Adrenal gland (tissue), 5 donors: ENCODE data around the gene OR7C1.

Experiments
- CTCF ChIP-seq, 6 experiments: fragments of 450-650 bp in 4 of 6; fragments of 200-600 bp in 2 of 6; sonication (generic) in 1 of 6; IDR thresholded peaks; 1 replicate in 5 of 6; 2 replicates in 1 of 6; pipeline versions ENCODE4 v1.5.1 to v1.8.0; 2016 to 2021; ENCODE audit warnings: antibody characterized with exemption in 6 of 6, mild to moderate bottlenecking in 2 of 6, moderate library complexity in 1 of 6
- POLR2A ChIP-seq, 2 donors: fragments of 450-650 bp; IDR thresholded peaks; one replicate each; pipeline ENCODE4 v1.6.1; 2017; ENCODE audit warnings: antibody characterized with exemption in 2 of 2, mild to moderate bottlenecking in 2 of 2, moderate library complexity in 1 of 2
- donor health status: DM: no; HTN: no; CAD: no.

- TF ChIP-seq CTCF (IDR thresholded peaks at IDR 0.05) (no peak), POLR2A (IDR thresholded peaks at IDR 0.05) (no peak)
Measured at GRCh38 chr19:14772467-14772866, 62.5 kb downstream of the OR7C1 start.
